ENCODE results near the gene PIP5K1B.

PIP5K1B gene

DNA sequence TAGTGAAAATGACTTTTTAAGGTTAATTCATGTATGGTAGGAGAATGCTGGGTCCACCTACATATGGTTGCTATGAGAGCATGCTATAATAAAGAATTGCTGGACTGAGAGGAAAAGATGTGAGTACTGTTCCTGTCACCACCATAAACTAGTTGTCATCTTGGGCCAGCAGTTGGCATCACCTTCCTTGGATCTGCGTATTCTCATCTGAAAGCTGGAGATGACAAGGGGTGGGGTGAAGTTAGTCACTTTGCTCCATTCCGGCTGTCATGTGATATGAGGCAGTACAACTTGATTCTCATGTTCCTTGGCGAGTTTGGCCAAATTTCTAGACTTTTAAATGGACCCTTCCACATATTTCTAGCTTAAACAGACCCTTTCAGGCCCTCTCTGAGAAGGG lies 33.3 kb downstream of the PIP5K1B start:
- no peak for DNase-seq

DNA sequence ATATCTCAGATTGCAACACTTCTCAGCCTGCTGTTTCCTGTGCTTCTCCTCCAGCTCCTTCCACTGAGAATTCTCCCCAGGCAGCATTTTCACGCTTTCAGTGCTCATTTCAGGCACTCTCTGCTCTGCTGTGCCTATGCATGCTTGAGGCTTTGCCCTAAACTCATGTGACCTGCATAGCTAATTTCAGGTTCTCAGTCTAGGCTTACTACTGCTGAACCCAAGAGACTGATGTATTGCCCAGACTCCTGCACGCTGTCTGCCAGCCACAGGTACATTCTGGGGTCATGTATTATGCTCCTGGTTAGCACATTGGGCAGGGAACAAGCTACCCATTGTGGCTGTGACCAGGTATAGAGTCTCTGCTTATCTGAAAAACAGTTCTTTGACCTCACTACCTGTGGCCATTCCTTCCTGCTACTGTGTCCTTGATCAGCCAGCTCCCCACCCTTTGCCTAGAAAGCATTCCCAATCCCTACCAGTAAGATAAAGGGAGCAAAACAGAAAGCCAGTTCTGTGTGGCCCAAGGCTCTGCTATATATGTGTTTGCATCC lies 34.7 kb downstream of the PIP5K1B start:
- no peak for DNase-seq

DNA sequence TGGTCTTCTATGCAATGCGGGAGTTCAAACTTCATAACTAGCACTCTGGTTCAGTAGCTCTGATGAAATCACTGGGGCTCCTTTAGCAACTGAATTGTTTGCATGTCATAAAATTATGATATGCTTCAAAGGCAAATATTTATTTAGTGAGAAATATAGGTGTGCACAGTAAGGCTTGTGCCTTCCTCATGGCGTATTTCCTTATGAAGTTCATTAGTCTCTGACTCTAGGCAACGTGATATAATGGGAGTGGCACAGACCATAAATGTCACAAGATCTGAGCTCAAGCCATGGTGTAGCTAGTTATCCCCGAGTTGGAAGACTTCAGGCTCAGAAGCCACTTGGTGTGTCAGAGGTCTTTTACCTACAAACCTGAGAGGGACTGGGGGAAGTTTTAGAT lies 35.5 kb downstream of the PIP5K1B start:
- no peak for DNase-seq

DNA sequence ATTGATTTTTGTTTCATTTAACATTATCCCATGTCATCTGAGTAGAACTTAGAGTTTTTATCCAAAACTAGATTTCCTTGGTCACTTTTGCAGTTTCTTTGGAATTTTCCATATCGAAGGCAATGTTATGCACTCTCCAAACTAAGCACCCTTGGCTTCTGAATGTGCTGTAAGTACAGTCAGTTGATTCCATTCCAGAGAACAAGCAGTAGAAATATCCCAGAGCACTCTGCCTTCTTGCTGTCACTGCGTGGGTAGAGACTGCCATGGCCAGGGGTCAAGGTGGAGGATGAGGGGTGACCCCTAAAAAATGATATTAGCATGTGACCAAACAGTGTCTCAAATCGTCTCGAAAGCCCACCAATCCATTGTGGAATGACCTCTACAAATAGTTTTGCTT lies 36.2 kb downstream of the PIP5K1B start:
- no peak for DNase-seq

DNA sequence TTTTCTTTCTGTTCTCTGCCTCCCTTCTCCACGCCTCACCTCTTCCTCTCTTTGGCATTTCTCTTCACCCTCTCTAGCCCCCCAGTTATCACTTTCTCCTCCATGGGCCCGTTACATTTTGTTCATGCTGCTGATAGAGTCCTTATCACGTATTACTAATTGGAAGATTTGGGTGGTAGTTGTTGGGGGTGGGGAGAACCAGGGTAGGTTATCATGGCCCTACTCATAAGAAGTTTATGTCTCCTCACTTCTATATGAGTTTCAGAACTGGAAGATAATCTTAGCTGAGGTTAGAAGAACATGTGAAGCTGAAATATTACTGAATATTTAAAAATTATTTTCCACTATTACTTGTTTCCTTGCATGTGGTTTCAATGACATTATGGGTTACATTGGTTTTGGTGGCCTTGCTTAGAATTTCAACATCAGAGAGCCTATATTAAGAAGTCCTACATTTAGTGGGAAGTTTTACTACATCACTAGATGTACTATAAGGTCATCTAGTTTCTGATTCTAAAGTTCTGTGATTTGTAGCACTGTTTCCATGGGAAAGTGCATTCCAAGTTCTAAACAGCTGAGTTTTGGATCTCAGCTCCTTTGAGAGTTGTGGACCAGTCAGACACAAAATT lies 36.8 kb downstream of the PIP5K1B start:
- no peak for DNase-seq

DNA sequence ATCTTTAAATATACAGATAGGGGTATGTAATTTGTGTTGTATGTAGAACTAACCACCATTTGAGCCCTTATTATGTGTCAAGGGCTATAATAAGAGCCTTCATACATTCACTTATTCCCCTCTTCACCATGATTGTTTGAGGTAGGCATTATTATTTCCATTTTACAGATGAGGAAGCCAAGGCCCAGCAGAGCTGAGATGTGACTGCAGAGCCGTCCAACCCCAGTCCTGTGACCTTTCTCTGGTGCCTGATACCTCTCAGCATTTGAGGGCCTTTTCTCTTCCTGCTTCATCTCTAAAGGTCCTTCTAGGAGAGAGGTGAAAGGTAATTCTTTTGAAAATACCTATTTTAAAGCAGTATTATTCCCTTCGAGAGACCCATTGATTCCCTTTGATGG lies 37.3 kb downstream of the PIP5K1B start:
- no peak for DNase-seq

DNA sequence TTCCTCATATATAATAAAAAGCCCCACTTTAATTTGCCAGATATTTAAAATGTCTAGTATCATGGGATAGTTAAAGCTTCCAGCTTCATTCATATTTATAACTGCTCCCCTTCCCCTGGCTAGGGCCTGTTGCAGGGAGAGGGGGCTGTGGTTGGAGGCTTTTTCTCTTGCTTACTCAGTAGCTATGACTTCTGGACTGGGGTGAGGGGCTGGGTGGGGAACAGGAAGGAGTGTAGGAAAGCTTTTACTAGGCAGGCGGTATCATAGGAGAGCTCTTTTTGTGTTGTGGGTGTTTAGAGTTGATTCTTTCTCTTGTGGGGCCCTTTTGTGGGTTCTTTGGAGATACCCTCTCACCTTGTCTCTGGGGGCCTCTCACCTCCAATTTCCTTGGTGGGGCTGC lies 39.4 kb downstream of the PIP5K1B start:
- DNase-seq, result no peak

DNA sequence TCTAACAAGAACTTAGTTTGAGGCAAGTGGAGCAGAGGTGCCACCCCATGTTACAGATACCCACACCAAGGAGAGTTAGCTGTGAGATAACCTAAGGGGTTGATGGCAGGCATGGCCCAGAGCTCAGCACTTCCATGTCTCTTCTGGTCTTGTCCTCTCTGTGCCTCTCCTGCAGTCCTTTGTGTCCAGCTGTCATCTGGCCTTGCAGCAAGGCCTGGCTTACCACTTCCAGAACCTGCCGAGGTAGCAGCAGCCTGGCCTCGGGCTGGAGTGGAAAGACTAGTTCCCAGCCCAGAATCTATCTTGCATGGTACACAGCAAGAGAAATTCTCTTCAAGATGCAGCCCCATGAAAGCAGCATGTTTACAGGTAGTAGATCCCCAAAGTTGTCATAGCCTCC lies 41.5 kb downstream of the PIP5K1B start:
- DNase-seq, result no peak

DNA sequence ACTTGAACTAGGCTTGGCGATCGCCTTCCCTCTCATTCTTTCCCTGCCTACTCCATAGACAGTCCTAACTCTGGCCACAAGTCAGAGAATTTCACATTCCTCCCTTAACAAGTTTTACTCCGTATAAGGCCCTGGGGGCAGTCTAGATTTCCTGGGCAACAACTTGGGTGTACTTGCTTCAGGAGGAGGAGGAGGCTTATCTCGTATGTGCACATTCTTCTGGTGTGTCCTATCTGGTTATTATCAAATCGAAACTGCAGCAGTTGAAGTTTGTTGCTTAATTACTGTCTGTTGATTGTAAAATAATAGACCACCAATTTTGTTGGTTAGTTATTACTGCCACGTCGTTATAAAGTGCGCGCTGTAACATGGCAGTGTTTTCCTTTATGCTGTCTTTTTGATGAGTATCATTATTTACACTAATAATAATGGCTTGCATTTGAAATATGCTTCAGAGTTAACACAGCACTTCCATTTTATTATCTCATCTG lies 42.0 kb downstream of the PIP5K1B start:
- no peak for DNase-seq

DNA sequence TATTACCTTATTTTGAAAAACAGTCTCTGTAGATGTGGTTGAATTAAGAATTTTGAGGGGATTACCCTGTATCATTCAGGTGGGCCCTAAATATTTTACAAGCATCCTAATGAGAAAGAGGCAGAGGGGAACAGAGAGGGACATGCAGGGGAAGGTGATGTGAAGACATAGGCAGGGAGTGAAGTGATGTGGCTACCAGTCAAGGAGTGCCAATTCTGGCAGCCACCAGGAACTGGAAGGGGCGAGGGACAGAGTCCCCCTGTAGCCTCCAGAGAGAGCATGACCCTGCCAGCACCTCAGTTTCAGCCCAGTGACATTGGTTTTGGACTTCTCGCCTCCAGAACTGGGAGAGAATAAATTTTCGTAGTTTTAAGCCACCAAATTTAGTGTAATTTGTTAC lies 44.1 kb downstream of the PIP5K1B start:
- no peak for DNase-seq

DNA sequence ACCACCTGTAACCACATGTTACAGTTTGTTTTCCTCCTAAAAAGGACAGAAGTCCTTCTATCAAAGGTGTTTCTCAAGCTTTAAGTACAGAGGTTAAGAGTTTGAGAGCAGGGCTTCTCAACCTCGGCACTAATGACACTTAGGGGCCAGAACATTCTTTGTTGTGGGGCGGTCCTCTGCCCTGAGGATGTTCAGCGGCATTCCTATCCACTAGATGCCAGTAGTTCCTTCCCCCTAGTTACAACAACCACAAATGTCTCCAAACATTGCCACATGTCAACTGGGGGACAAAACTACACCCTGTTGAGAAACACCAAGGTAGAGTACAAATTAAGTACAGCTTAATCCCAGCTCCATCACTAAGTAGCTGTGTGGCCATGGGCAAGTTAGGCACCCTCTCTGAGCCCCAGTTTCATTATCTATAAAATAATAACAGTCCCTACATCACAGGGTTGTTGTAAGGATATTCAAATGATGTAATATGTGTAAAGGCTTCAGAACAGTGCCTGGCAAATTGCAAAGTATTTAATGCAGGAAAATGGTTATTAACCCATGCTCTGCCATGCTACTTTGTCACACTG lies 44.6 kb downstream of the PIP5K1B start:
- DNase-seq, result no peak

DNA sequence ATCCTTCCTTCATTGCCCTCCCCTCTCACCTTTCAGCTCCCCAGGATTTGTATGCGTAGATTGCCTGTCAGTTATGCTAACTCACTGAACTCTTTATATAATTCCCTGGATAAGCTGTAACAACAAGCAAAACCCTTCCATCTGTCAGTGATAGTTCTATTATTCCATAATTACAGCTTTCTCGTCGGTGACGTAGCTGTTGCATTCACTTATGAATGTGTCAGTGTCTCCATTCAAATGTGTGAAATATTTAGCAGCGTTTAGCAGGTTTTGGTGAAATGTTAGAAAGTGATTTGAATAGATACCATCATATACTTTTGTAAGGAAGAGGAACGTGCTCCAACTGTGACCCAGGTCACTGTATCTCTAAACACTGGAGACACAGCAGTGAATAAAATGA lies 45.2 kb downstream of the PIP5K1B start:
- no peak for DNase-seq

DNA sequence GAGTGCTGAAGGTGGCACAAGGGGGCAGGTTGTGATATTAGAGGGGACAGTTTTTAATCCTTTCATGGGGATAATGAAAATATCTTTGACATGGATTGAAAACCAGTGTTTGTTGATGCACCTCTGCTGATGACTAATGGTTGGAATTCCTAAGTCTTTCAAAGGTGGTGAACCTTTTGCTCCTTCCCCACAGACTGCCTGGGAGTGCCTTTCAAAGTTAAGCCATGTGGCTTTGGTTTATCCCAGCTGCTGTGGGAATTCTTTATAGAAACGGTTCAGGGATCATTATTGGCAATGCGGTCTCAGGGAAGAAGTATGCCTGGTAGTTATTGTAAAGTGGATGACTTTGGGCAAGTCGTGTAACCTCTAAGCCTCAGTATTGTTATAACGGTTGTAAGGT lies 45.7 kb downstream of the PIP5K1B start:
- no peak for DNase-seq

DNA sequence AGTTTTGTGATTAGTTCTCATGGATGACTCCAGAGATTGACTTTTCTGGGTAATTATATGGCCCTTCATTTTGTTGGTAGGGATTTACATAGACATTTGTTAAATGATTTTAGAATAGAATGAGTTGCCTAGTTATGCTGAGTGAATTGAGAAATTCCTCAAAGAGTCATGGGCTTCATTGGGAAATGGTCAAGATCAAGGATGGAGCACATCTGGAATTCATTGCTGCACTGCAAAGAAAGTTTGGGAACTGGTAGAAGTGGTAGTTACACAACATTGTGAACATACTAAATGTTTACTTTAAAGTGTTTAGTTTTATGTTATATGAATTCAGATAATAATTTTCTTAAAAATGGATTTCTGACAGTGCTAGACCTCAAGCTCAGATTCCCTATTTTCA lies 46.5 kb downstream of the PIP5K1B start:
- no peak for DNase-seq

DNA sequence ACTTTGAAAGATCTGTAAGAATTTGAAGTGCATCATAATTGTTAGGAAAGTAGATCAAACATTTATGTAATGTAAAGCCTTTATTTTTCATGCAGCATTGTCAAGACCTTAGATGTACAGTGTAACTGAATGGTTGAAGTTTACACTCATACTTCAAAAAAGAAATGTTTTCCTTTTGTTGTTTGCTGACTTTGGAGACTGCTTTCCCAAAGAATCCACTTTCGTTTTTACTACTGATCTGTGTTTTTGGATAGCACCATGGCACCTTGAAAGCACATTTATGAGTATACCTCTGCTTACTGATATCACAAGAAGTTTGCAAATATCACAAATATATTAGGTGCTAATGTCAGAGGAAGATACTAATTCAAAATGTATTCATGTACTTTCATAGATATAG lies 50.0 kb downstream of the PIP5K1B start:
- no peak for DNase-seq

DNA sequence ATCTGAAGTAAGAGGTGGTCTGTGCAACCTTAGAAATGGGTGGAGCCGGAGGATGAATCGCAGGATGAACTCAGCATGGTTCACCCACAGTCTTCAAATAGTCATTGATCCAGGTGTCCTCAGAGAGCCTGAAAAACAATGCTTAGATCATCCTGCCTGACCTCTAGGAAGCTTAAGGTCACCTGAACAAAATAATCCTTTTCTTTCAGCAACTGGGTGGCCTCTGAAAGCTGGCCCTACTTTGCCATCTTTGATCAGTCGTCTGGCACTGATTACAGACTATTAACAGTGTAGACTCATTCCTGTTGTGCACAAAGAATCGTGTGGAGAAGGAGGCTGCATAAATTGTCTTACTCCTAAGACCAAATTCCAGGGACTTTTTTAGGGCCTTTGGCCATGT lies 50.7 kb downstream of the PIP5K1B start:
- no peak for DNase-seq

DNA sequence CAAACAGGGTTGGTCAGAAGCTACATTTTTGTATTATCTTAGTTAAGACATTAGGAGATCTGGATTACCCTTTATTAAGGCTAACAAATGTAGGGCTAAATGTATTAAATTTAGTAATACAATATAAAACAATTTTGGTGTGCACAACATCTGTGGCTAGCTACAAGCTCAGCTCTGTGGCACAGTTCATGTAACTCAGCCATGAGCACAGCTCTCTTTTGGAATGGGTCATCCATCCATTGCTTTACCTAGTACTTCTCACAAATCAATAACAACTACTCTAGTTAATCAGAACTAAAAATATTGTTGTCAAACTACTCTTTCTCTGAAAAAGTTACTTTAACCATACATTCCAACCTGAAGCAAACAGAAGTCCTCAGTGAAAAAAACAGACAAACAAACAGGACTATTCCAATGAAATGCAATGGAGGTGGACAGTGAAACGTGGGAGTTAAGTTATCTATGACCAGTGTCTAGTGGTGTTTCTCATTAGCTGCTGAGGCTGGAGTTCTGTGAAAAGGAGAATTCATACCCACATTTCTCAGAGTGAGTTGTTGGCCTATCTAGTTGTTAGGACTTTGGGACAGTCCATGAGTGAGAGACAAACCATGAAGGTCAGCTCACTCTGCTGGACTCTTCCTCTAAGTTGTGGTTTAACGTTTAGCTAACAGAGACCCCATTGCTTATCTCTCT lies 55.1 kb downstream of the PIP5K1B start:
- no peak for DNase-seq

DNA sequence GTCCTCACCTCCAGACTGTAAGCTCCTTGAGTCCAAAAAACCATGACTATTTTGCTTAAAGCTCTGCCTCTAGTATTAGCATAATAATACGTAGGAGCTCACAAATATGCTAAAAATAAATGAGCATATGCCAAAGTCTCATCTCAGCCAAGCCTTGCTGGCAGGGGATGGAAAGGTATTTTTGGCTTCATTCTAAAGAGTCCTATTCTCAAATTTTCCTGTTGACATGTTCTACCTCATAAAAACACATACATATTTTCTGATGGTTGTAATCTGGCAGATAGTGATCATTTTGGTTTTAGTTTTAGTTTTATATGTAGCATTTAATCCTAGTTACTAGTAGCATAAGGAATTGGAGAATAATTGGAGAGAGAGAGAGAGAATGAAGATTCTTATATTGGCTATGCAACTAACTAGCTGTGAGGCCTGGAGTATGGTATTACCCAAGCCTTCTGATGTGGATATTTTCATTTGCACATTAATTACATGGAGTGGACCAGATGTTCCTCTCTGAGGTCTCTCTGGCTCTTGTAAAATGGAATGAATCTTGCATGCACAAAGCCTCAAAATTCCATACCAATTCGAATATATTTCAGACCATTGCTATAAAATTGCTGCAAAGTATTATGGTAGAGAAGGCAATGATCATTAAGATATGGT lies 55.8 kb downstream of the PIP5K1B start:
- no peak for DNase-seq

DNA sequence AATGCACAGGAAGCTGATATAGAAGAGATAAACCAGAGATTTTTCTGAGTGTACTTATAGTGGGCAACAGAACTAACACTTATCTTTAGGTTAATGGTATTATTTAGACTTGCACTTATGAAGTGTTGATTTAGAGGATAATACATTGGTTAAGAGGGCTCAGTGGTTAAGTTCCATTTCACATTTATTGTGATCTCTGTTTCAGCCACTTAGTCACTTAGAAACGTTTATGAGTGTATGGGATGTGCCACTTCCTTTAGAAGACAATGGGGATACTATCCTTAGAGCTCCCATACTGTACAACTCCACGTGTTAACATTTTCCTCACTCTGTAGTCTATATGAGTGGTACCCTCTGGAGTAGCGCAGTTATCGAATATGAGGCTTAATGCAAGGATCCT lies 57.5 kb downstream of the PIP5K1B start:
- no peak for DNase-seq

DNA sequence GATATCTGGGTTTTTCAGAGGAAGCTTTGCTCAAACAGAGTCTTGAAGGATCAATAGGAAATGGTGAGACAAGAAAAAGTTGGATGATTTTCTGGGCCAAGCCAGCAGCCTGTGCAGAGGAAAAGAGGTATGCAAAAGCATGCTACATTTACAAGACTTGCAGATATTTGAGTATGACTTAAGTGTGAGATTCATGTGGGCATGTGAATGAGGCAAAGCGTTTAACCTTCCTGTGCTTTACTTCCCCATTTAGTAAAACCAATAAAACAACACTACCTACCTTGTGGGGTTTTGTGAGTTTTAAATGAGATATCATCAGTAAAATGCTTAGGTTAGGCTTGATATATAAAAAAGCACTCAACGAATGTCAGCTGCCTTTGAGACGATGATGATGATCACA lies 58.1 kb downstream of the PIP5K1B start:
- no peak for DNase-seq

DNA sequence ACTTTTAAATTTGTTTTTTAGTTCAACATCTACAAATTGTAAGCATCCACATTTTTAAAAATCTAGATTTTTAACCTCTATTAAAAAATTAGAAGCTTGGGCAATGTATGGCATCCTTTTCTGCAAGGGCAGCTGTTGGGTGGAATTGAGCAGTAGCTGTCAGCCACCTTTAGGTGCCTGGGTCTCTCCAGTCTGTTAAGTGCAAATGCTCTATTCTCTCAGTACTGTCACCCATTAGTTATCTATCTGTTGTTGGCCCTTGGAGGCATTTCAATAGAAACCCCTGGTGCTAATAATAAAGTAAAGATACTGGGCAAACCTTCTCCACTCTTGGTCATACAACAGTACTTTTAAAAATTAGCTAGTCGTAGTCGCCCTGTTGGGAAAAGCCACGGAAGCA lies 63.6 kb downstream of the PIP5K1B start:
- DNase-seq, result no peak

DNA sequence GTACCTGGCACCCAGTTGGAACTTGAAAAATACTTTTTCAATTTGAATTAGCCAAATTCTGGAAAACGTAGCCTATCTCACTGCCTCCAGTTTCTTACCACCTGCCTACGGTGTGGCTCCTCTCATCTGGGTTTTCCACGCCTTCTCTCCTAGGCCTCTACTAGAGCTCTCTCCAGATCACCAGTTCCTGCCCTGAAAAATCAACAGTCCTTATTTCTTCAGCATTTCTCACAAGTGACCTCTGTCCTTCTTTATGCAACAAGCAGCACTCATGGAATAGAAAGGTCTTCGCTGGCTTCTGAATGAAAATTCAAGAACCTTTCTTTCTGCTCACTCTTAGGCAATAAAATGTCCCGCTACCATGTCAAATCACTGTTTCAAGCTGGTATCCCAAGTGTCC lies 64.8 kb downstream of the PIP5K1B start:
- DNase-seq, result no peak

Measured in amygdala (tissue), 56 donors.